Measurements from ENCODE around the gene ATRIP.

DNA sequence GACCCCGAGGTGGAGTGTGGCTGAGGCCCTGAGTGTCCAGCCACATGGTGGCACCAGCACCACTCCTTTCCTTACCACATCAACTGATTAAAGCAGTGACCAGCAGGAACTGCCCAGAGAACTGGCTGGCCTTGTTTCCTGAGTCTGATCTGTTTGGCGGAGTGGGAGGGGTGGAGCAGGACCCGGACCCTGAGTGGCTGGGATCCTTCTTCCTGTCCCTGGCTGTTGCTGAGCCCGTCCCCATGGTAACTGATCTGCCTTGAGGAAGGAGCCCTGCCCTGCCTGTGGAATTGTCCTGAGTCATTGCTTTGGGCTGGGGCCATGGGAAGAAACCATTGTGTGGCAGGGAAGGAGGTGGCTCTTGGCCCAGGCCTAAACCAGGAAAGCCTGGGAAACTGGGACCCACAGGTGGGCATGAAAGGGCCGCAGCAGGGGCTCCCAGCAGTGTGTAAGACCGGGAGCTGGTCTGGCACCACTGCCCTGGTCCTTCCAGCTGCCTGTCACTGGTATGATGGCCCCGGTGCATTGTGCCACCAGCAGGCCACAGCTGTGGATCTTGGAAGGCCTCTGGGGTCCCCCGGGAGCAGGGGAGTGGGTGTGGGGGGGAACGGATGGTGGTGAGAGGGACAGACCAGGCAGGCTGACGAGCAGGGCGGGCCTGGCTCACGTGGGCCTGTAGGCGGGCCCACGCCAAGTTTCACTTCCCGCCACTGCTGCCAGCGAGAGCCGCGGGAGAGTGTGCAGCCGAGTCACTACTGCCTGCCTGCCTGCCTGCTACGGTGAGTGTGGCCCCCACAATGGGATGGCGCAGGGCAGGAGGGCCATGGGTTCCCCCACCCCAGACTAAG, 19.2 kb downstream of the ATRIP start:
- TF ChIP-seq, protein P1, sequence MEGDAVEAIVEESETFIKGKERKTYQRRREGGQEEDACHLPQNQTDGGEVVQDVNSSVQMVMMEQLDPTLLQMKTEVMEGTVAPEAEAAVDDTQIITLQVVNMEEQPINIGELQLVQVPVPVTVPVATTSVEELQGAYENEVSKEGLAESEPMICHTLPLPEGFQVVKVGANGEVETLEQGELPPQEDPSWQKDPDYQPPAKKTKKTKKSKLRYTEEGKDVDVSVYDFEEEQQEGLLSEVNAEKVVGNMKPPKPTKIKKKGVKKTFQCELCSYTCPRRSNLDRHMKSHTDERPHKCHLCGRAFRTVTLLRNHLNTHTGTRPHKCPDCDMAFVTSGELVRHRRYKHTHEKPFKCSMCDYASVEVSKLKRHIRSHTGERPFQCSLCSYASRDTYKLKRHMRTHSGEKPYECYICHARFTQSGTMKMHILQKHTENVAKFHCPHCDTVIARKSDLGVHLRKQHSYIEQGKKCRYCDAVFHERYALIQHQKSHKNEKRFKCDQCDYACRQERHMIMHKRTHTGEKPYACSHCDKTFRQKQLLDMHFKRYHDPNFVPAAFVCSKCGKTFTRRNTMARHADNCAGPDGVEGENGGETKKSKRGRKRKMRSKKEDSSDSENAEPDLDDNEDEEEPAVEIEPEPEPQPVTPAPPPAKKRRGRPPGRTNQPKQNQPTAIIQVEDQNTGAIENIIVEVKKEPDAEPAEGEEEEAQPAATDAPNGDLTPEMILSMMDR (IDR thresholded peaks at IDR 0.05): peak; percentile 65 to 97 (median 96)
- TF ChIP-seq POLR2AphosphoS5 (IDR thresholded peaks at IDR 0.05): peak; percentile 96

Data from prostate gland (tissue), 2 donors.